HCT116 (cell line): ENCODE measurements around the gene PTPN18. TPM values are rescaled to one million over a fixed set of nuclear protein-coding genes. Genes with fewer than 3 reads are reported as not detected.

Experiments used
- ATAC-seq: fragments of 200-7000 bp; cut with Tn5 transposase; 2 replicates; pipeline ENCODE4 v1.9.1; 2020; ENCODE audit warnings: mild to moderate bottlenecking, moderate library complexity
- BruUV-seq: library from RNA; stranded (reverse); fragments of 400-500 nt; replicated peaks from 2 replicates; lab custom pipeline; 2021; lab: Mats Ljungman, UMichigan
- CTCF ChIA-PET: fragments of 300-600 bp; sonication (Branson Sonifier 250); formaldehyde crosslinking; loops from one replicate; lab custom pipeline; 2021; ENCODE audit warnings: antibody characterized with exemption; lab: Charles Lee
- POLR2A ChIA-PET: fragments of 300-600, 350-600 bp; sonication (Branson Sonifier 250); formaldehyde crosslinking; loops from one replicate; lab custom pipeline; 2021; ENCODE audit warnings: antibody characterized with exemption; lab: Charles Lee
- RAD21 ChIA-PET, 2 experiments: fragments of 300-600 bp; sonication (Branson Sonifier 250); formaldehyde crosslinking; loops; one replicate each; lab custom pipeline; 2023; ENCODE audit warnings: low total read pairs in 2 of 2; ENCODE audit not compliant: uncharacterized antibody in 2 of 2, unreplicated experiment in 2 of 2, low non-redundant PET in 1 of 2; lab: Charles Lee
- DNase-seq: peaks from one replicate; pipeline ENCODE4 v3.0.0-alpha.2; 2010; ENCODE audit warnings: low read depth, low spot score
- H2AFZ ChIP-seq: fragments of 200-600 bp; shearing (Covaris generic), sonication (generic); 2 replicates; pipeline ENCODE4 v1.6.1; 2017; ENCODE audit warnings: low read depth, mixed run types, mixed read lengths, antibody characterized with exemption, low read length; ENCODE audit not compliant: poor library complexity, severe bottlenecking
- H3K27ac ChIP-seq: 2 replicates; pipeline ENCODE4 v1.5.1; 2012; ENCODE audit warnings: low read depth, low read length
- H3K27me3 ChIP-seq: fragments of 200-600 bp; sonication (generic); 2 replicates; pipeline ENCODE4 v1.6.1; 2016; ENCODE audit warnings: mixed run types, low read length, mixed read lengths; ENCODE audit not compliant: insufficient read depth
- H3K36me3 ChIP-seq, 2 experiments: fragments of 200-500 bp in 1 of 2; fragments of 200-600 bp in 1 of 2; sonication (Bioruptor generic) in 1 of 2; sonication (generic) in 1 of 2; 2 replicates each; pipeline versions ENCODE4 v1.5.1 to v1.6.1; 2014 to 2016; ENCODE audit warnings: low read length in 2 of 2, inconsistent platforms in 1 of 2, mixed read lengths in 1 of 2, mixed run types in 1 of 2; ENCODE audit not compliant: insufficient read depth in 2 of 2, control insufficient read depth in 1 of 2
- H3K4me1 ChIP-seq, 2 experiments: fragments of 200-600 bp in 1 of 2; sonication (generic) in 1 of 2; 2 replicates each; pipeline versions ENCODE4 v1.5.1 to v1.6.1; 2012 to 2017; ENCODE audit warnings: low read length in 2 of 2, inconsistent platforms in 1 of 2, mild to moderate bottlenecking in 1 of 2, mixed read lengths in 1 of 2, mixed run types in 1 of 2, moderate library complexity in 1 of 2; ENCODE audit not compliant: insufficient read depth in 2 of 2, control insufficient read depth in 1 of 2
- H3K4me2 ChIP-seq: fragments of 200-600 bp; sonication (generic); 2 replicates; pipeline ENCODE4 v1.6.1; 2017; ENCODE audit warnings: mixed run types, low read length, mixed read lengths
- H3K4me3 ChIP-seq, 2 experiments: fragments of 200-600 bp in 1 of 2; sonication (generic) in 1 of 2; replicated peaks in 1 of 2; 2 replicates each; pipeline ENCODE4 v1.5.1; 2011 to 2016; ENCODE audit warnings: low read length in 2 of 2, control low read depth in 1 of 2, low read depth in 1 of 2, mild to moderate bottlenecking in 1 of 2, mixed read lengths in 1 of 2, mixed run types in 1 of 2
- H3K79me2 ChIP-seq: fragments of 200-600 bp; sonication (generic); 2 replicates; pipeline ENCODE4 v1.6.1; 2017; ENCODE audit warnings: mild to moderate bottlenecking, mixed run types, low read length, moderate library complexity, mixed read lengths; ENCODE audit not compliant: insufficient read depth
- H3K9ac ChIP-seq: fragments of 200-600 bp; sonication (generic); 2 replicates; pipeline ENCODE4 v1.6.1; 2016; ENCODE audit warnings: low read length, mixed read lengths
- H3K9me2 ChIP-seq: fragments of 200-600 bp; sonication (generic), shearing (Covaris generic); 2 replicates; pipeline ENCODE4 v1.6.1; 2017; ENCODE audit warnings: mixed run types, mild to moderate bottlenecking, moderate library complexity; ENCODE audit not compliant: insufficient read depth
- H3K9me3 ChIP-seq, 2 experiments: fragments of 200-500 bp in 1 of 2; fragments of 200-600 bp in 1 of 2; sonication (Bioruptor generic) in 1 of 2; sonication (generic) in 1 of 2; 2 replicates each; pipeline ENCODE4 v1.6.1; 2014 to 2017; ENCODE audit warnings: low read length in 2 of 2, mixed read lengths in 2 of 2, inconsistent platforms in 1 of 2, low read depth in 1 of 2, mild to moderate bottlenecking in 1 of 2, mixed run types in 1 of 2, moderate library complexity in 1 of 2; ENCODE audit not compliant: control insufficient read depth in 1 of 2, insufficient read depth in 1 of 2
- H4K20me1 ChIP-seq: fragments of 200-600 bp; sonication (generic), shearing (Covaris generic); 2 replicates; pipeline ENCODE4 v1.6.1; 2017; ENCODE audit warnings: mixed run types, mild to moderate bottlenecking, moderate library complexity; ENCODE audit not compliant: insufficient read depth
- EZH2 ChIP-seq: fragments of 200-600 bp; sonication (generic); IDR thresholded peaks from 2 replicates; pipeline ENCODE4 v1.6.1; 2017; ENCODE audit warnings: antibody characterized with exemption, mixed run types
- POLR2AphosphoS5 ChIP-seq: IDR thresholded peaks from 2 replicates; pipeline ENCODE4 v1.6.1; 2011; ENCODE audit warnings: mild to moderate bottlenecking, low read depth, low read length, moderate library complexity
- RAD21 ChIP-seq: IDR thresholded peaks from 2 replicates; pipeline ENCODE4 v1.6.1; 2012; ENCODE audit warnings: low read depth, mild to moderate bottlenecking
- SIN3A ChIP-seq: IDR thresholded peaks from 2 replicates; pipeline ENCODE4 v1.6.1; 2012; ENCODE audit warnings: low read depth
- SP1 ChIP-seq: IDR thresholded peaks from 2 replicates; pipeline ENCODE4 v1.6.1; 2012; ENCODE audit warnings: low read depth
- YY1 ChIP-seq: IDR thresholded peaks from 2 replicates; pipeline ENCODE4 v1.6.1; 2011; ENCODE audit warnings: low read length, low read depth, moderate library complexity, mild to moderate bottlenecking; ENCODE audit not compliant: insufficient replicate concordance; ENCODE audit errors: extremely low read depth
- intact Hi-C: fragments of 100-400 bp; cut with micrococcal nuclease; formaldehyde crosslinking; loops from 2 replicates; pipeline ENCODE4 v1.10.0; 2022
- total RNA-seq: library from RNA; stranded (reverse); gene quantifications from one replicate; pipeline ENCODE4 v1.2.1, GENCODE V29; 2021; ENCODE audit not compliant: unreplicated experiment

Gene PTPN18
- total RNA-seq, 1 experiment from 2014 or later, result 52.4 TPM

GRCh38 chr2:130357864-130358263, 2.0 kb downstream of the PTPN18 start:
- intact Hi-C loops, result no loop called here
- no peak overlapping the region for H2AFZ ChIP-seq
- H4K20me1 ChIP-seq, result no peaks in the 10 kb centered on the region
- RAD21 ChIA-PET, result no interaction called here
- H3K4me2 ChIP-seq, result no peak overlapping the region
- H3K4me3 ChIP-seq, result no peak overlapping the region
- no peaks in the 10 kb centered on the region; a peak in 1 of 4 replicates for H3K36me3 ChIP-seq
- TF ChIP-seq RAD21 (no peak), SIN3A (no peak), EZH2 (no peak), POLR2AphosphoS5 (no peak), SP1 (no peak), YY1 (no peak)
- TF ChIP-seq, all 23 proteins: peak for 0
- no peaks in the 10 kb centered on the region for H3K9me2 ChIP-seq
- ChIA-PET CTCF (interaction anchor here (1.0 kb wide), 1 partner anchor 16 kb away, joined by 3 read pairs; a partner anchor contains a TSS), POLR2A (no interaction called here)
- ATAC-seq (no peak), DNase-seq (no peak)
- no peak overlapping the region for H3K9ac ChIP-seq
- no TSS peak for BruUV-seq
- no peaks in the 10 kb centered on the region for H3K9me3 ChIP-seq
- H3K27me3 ChIP-seq, result no peaks in the 10 kb centered on the region
- no peak overlapping the region for H3K27ac ChIP-seq
- peaks cover 0 to 19% of the 10 kb centered on the region in 2 experiments; a peak in 2 of 4 replicates for H3K4me1 ChIP-seq
- no peaks in the 10 kb centered on the region; the same call in none of the 2 replicates for H3K79me2 ChIP-seq

- H3K9ac ChIP-seq, result no peak overlapping the region
- no peaks in the 10 kb centered on the region for H3K9me3 ChIP-seq
- no peaks in the 10 kb centered on the region for H3K27me3 ChIP-seq
- CTCF ChIA-PET, result interaction anchor here (1.0 kb wide), 1 partner anchor 16 kb away, joined by 3 read pairs; a partner anchor contains a TSS
- no peaks in the 10 kb centered on the region; a peak in 1 of 4 replicates for H3K36me3 ChIP-seq
- RAD21 ChIA-PET, result no interaction called here
- H3K4me3 ChIP-seq, result no peak overlapping the region
- POLR2A ChIA-PET, result no interaction called here
- no peaks in the 10 kb centered on the region for H4K20me1 ChIP-seq
- H3K4me2 ChIP-seq, result no peak overlapping the region
- no peak overlapping the region for H2AFZ ChIP-seq
- BruUV-seq, result no TSS peak
- ATAC-seq (no peak), DNase-seq (no peak)
- no peak overlapping the region for H3K27ac ChIP-seq
- TF ChIP-seq POLR2AphosphoS5, result no peak
- intact Hi-C loops, result no loop called here
- H3K4me1 ChIP-seq, result peaks cover 0 to 19% of the 10 kb centered on the region in 2 experiments; a peak in 2 of 4 replicates
- H3K9me2 ChIP-seq, result no peaks in the 10 kb centered on the region
- H3K79me2 ChIP-seq, result no peaks in the 10 kb centered on the region; the same call in none of the 2 replicates
Measured at GRCh38 chr2:130358420-130359350, 2.8 kb downstream of the PTPN18 start.
